ENCODE data around the gene FXN.
"Not testable (repeated sequence)": the region's sequence is repeated elsewhere in the genome, so short reads cannot be mapped to it uniquely, and the experiment has no call there.

The FXN gene

DNA sequence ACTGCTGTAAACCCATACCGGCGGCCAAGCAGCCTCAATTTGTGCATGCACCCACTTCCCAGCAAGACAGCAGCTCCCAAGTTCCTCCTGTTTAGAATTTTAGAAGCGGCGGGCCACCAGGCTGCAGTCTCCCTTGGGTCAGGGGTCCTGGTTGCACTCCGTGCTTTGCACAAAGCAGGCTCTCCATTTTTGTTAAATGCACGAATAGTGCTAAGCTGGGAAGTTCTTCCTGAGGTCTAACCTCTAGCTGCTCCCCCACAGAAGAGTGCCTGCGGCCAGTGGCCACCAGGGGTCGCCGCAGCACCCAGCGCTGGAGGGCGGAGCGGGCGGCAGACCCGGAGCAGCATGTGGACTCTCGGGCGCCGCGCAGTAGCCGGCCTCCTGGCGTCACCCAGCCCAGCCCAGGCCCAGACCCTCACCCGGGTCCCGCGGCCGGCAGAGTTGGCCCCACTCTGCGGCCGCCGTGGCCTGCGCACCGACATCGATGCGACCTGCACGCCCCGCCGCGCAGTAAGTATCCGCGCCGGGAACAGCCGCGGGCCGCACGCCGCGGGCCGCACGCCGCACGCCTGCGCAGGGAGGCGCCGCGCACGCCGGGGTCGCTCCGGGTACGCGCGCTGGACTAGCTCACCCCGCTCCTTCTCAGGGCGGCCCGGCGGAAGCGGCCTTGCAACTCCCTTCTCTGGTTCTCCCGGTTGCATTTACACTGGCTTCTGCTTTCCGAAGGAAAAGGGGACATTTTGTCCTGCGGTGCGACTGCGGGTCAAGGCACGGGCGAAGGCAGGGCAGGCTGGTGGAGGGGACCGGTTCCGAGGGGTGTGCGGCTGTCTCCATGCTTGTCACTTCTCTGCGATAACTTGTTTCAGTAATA, at the start of gene FXN:
Gene FXN (plus strand): TSS at position 315 of the 871 bp plus-strand sequence. CDS start 31 bp downstream, at position 346.
- peak; percentile 74 for DNase-seq

DNA sequence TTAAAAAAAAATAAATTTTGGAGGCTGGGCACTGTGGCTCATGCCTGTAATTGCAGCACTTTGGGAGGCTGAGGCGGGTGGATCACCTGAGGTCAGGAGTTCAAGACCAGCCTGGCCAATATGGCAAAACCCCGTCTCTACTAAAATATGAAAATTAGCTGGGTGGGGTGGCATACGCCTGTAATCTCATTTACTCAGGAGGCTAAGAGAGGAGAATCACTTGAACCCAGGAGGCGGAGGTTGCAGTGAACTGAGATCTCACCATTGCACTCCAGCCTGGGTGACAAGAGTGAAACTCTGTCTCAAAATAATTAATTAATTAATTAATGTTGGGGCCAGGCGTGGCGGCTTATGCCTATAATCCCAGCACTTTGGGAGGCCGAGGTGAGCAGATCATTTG, 48.6 kb upstream of the FXN start:
- DNase-seq = not testable (repeated sequence)

DNA sequence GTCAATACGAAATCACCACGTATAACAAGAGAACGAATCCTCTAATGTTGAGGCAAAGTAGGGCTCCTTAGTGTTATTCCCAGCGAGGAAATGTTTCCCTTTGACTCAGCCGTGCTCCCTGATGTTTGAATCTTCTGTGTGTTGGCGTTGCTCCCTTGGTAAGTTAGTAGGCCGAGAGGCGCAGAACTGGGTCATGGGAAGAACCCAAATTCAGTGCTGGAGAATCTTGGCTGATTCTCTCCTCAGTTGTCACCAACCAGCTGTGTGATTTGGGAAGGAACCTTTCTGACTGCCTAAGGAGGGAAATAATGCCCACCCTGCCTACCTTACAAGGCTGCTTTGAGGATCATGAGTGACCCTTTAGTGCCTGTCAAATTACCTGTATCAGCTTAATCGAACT, 44.1 kb upstream of the FXN start:
- no peak for DNase-seq

DNA sequence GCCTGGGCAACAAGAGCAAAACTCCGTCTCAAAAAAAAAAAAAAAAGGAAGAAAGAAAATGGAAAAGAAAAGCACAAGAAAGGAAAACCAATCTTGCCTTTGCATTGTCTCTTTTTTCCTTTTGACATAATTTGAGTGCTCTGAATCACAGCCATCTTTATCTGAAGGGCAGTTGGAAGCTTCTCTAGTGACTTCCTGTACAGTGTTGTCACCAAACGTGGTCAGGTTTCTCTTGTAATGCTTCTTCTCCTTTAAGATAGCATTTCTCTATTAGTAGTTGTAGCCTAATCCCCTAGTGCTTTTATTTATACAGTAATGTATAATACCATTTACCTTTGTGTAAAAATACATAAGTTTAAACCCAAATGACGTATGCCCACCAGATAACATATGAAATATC, 39.8 kb upstream of the FXN start:
- DNase-seq = no peak

DNA sequence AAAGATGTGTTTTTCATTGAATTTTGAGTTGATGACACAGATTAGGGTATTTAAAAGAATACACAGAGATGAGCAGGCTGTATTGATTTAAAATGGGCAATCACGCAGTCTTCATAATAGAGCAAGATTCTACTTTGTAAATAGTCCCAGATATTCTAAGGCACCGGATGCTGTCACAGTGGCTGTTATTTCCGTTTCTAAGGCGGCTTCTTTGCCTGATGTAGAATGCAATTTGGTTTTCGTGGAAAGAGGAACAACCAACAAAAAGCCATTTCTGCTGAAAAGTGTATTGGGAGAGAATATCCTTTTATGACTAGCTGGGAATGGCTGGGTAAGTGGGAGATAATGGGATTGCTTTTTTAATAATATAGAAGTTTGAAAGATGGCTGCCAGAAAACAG, 39.1 kb upstream of the FXN start:
- no peak for DNase-seq

DNA sequence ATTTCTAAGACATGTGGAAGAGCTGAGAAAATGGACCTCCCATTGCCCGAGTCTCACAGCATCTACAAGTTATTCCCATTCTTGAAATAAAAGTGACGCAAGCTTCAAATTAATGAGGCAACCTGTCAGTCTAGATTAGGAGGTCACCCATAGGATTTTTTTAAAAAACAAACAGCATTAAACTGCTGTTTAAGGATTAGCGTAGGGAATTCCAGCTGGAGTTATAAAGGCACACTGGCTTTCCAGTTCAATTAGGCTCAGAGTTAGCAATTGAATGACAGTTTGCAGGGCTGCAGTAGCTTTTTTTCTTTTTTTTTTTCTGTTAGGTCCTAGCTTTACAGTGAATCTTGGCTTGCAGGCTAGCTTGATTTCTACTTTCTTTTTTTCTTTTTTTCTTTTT, 37.9 kb upstream of the FXN start:
- no peak for DNase-seq

DNA sequence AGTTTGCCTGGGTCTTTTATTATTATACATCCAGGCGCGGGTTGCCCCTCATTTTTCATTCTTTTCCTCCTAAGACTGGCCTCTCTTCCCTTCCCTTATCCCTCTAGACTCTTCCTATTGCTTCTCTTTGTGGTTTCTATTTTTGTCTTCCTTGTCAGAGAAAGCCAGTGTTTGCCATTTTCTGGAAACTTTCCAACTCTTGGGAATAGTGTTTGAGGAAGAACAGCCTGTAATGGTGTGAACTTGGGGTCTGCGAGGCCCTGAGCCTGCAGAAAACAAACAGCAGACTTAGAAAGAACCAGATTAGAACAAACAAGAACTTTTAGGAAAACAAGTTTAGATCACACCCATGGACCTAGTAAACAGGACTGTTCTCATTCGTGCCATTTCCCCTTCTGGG, 37.2 kb upstream of the FXN start:
- no peak for DNase-seq

DNA sequence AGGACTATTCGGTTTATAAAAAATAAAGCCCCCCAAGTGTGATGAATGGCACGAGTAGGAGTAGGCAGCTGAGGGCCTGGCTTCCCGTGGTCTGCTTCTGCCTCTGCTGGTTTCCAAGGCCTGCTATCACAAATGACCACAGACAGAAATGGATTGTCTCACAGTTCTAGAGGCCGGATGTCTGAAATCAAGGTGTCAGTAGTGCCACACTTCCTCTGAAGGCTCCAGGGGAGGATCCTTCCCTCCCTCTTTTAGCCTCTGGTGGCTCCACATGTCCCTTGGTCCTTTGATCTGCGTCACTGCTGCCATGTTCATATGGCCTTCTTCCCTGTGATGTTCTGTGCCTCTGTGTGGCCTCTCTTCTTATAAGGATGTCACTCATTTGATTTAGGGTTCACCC, 36.7 kb upstream of the FXN start:
- no peak for DNase-seq

DNA sequence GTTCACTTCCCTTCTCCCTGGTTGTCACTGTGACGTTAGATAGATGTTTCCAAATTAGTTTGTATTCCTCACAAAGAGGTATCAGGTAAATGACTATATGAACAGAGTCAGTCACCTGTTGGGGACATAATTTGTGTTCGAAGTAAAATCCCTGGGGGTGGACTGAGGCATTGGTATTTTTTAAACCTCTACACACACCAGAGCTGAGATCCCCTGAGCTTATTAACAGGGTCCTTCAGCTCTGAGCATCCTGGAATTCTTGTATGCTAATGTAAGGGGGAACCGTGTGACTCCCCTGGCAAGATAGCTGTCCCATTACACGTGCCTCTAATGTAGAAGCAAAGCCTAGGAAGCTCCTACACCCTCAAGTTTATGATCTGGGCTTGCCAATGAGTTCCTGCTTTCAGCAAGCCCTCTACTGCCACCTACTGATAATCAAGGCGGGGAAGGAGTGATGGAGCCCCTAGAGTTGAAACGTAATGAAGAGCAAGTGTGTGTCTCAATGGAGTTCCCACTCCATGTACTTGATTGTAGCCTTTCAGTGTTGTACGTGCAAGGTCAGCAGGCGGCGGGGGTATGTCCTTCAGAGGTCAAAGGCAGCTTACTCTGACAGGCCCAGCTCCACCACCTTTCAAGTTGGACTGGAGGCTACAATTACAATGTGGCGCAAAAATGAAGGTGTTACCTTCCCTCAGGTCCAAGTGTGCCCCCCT, 36.0 kb upstream of the FXN start:
- DNase-seq = peak; percentile 39

DNA sequence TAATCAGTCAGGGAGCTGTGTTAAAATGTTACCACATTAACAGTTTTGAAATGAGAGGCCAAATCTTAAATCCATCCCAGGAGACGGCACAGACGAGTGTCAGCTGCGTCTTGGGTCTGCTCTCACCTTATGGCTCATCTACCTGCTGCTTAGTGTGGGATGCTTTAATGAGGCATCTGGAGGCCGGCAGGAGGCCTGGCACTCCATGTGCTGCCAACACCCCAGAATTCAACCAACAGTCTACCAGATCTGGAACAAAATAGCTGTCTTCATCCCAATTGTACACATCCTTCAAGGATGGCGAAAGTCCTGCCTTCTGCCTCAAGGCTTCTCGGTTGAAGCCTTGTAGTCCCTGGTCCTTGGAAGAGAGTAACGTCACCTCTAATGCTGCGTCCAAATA, 33.6 kb upstream of the FXN start:
- DNase-seq = no peak

DNA sequence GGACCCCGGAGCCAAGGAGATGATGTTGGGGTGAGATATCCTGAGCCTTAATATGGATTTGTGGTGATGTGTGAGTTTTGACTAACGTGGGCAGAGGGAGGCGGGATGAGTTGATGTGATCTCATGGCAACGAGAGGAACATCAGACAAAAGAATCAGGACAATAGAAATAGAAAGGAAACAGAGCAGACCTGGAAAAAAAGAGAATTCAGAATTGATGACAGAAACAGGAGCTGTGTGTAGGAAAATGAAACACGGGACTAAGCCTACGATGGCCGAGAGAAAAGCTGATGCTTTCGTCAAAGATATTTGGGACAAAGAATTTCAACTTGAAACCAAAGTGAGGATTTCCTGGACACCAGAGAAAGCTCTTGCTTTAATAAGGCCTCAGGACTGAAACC, 32.5 kb upstream of the FXN start:
- no peak for DNase-seq

DNA sequence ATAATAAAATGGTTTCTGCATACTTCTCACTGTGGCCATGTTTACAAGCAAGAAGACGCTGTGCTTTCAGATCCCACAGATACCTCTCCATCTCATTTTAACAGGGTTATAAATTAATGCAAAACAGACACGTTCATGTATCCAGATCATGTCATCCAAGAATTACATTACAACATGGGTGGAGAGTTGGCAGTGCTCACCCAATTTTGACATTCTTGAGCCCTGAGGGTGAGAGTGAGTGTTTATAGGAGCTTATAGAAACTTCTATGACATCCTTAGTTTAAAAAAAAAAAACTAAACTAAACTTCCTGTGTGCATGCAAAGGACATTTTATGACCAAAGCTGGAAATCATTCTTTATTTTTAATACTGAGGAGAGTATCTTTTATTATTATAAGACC, 30.7 kb upstream of the FXN start:
- DNase-seq = no peak

DNA sequence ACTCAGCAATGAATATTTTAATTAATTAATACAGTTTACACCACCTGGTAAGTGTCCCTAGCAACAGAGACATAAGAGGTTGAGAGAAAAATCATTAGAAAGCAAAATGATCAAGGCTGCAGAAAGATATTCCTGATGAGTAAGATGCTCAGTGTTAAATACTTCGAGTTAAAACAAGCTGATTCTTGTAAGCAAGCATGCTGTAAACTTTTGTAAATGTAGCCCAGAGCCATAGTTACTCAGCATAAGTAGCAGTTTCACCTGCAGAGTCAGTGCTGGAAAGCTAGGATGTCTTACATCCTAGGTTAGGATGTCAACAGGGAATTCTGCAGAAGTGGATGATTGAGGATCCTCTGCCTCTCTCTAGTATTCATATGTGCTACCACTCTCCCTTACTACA, 25.8 kb upstream of the FXN start:
- no peak for DNase-seq

DNA sequence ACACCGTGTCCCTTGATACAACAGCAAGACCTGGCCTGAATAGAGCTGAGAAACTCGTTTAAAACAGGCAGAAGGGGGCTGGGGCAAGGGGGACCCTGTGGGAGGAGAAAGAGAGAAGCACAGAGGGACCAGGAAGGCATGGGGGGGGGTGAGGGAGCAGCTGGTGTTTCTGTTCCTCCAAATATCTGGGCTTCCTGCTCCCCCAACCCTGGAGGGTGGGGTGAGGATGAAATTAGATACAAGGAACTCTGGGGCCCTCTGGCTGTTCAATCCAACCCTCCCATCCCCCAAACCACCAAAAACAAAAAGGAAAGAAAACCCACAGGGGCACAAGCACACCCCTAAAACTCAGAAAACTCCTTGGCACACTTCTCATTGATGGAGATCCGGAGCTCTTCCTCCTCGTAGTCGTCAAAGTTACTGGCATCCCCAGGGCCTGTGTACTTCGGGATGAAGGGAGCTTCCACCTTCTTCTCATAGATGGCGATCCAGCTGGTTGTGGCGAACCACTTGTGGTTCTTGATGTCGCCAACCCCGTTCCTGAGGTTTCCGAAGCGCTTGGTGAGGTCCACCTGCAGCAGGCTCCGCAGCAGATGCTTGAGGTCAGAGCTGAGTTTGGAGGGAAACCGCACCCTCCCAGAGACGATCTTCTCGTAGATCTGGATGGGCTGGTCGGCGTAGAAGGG, 22.7 kb upstream of the FXN start:
- no peak for DNase-seq

DNA sequence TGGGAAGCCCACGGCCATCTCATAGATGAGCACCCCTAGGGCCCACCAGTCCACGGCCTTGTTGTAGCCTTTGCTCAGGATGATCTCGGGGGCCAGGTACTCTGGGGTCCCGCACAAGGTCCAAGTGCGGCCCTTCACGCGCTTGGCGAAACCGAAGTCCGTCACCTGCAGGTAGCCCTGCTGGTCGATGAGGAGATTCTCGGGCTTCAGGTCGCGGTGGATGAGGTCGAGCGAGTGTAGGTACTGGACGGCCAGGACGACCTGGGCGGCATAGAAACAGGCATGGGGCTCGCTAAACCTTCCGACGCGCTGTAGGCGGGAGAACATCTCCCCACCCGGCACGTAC, 22.2 kb upstream of the FXN start:
- no peak for DNase-seq

DNA sequence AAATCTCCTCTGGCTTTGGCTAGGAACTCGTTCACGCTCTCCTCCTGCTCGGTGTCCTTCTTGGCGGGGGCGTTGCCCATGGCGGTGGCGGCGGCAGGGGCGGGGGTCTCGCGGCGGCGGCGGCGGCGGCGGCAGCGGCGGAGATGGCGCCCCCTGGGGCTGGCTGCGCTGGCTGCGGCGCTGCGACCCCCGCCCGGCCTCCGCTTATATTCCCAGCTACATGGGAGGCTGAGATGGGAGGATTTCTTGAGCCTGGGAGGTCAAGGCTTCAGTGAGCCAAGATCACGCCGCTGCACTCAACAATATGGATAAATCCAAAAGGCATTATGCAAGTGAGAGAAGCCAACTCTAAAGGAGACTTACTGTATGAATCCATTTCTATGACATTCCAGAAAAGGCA, 21.5 kb upstream of the FXN start, which contains the start of gene PRKACG:
Gene PRKACG (minus strand): TSS at position 101 of the 400 bp plus-strand sequence. CDS start 21 bp downstream, at position 80.
- DNase-seq = no peak

DNA sequence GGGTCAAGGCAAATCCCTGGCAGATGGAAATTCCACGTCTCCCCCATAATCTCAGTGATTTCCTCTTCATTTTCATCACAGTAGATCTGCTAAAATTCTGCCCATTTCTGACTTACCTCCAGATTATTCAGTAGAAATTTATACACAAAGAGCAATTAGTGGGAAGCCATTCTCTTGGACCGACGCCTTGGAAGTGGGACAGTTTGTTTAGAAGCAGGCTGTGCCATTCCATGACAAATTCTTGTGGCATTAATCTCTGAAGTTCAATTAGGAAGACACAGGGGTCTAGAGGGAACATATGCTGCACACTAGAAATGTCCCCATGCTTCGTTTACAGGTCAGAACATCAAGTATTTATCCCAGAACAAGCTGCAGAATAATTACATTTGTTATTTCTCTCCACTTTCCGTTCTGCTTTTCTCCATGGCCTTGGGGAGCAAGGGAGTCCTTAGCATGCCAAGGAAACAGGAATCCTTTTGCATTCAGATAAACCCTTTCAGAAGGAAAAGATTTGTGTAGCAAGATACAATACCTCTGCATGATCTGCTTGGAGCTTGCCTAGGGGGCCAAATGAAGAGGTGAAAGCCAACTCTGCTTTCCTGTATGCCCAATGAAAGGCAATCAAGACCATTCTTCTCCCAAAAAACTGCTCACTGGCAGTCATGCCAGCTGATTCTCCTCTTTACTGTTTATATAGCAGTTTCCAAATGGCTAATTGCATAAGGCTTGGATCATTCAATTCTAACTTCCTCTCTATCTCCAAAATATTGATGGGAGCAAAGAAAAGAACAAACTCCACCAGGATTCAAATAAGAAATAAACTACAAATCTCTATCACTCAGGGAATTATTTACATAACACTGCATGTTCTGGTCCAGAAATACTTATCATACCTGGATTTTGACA, 19.1 kb upstream of the FXN start:
- no peak for DNase-seq

DNA sequence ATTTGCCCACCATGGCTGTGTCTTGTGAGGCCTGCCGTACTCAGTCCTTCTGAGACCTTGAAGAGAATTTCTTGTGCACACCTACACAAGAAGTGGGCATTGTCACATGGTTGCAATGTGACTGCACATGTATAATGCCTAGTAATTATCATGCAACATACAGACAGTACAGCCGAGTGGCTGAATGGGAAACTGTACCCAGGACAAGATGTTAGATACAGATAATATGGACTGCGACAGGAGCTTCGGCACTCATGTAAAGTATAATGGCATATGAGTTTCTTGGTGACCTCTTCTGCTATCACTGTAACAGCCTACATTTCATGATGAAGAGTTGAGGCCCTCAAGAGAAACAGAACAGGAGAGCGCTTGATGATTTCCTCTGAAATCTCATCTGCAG, 16.8 kb upstream of the FXN start:
- no peak for DNase-seq

DNA sequence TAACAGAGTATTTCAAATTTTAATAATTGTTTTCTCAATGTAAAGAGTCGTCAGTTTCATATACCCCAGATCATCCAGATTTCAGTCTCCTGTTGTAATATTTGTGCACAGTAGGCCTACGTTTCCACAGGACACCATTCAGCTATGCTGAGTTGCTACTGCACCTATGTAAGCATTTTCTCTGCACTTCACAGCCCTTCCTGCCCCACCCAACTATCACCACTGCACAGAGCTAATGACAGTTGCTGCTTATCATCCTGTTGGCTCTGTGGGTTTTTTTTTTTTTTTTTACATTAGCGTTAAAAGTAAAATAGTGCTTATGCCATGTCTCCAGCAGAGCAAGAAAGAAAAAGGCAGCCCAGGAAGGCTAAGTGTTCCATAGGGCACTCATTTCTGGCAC, 15.7 kb upstream of the FXN start:
- peak; percentile 33 for DNase-seq

DNA sequence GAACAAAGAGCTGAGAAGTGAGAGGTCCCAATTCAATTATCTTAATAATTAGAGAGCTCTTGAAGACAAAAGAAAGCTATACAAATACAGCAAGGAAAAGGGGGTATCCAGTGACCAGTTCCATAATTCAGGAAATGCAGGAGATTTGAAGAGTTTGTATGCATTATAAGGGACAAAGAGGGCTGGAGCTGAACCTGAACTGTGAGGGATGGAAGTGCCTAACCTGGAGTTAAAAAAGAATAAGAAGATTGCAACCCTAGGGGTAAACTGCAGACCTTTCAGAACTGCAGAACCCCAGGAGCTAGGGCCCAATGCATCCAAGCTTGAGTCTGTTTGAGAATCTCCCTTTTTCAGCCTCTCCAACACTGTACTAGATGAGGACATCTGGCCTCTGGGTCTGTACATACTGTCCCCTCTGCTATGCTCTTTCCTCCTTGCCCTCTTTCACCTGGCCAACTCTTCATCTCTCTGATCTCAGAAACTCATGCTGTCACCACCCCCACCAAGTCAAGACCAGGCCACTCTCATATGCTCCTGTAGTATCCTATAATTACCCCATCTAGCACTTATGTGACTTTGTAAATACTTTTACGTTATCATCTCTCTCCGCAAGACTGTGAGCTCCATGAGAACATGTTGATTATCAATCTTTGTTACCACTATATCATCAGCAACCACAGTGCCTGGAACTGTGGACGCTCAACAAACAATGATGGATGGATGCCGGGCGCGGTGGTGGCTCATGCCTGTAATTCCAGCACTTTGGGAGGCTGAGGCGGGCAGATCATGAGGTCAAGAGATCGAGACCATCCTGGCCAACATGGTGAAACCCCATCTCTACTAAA, 15.0 kb upstream of the FXN start:
- DNase-seq = no peak

DNA sequence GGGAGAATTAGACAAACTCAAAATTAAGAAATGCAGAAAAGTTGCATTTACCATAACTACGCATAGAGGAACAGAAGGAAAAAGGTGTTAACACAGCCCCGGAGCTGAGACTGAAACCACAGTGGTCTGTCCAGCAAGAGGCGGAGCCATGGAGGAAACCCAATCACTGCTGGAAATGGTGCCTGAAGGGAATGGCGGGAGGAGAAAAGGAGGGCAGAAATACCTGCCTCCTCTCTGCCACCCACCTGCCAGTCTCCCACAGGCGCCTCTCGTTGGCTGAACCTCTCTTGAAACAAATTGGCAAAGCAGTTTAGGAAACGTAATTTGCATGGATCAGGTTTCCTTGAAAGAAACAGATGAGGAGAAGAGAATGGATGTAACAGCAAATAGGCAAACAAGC, 11.9 kb upstream of the FXN start:
- no peak for DNase-seq
